HepG2 (cell line): ENCODE results near the gene MIDN. TPM values are rescaled to one million over a fixed set of nuclear protein-coding genes. Genes with fewer than 3 reads are reported as not detected.

Experiments used
- ARHGAP35 ChIP-seq: sonication (generic); formaldehyde crosslinking; IDR thresholded peaks from 2 replicates; pipeline ENCODE4 v1.9.0; 2022; ENCODE audit warnings: mild to moderate bottlenecking, inconsistent platforms, moderate library complexity, missing genetic modification reagents, borderline replicate concordance
- ATAD3A ChIP-seq: sonication (generic); formaldehyde crosslinking; IDR thresholded peaks from 2 replicates; pipeline ENCODE4 v1.4.0; 2020; ENCODE audit warnings: missing genetic modification reagents
- CENPX ChIP-seq: sonication (generic); formaldehyde crosslinking; IDR thresholded peaks from 2 replicates; pipeline ENCODE4 v1.9.0; 2021; ENCODE audit warnings: mild to moderate bottlenecking, missing genetic modification reagents, moderate library complexity
- EEA1 ChIP-seq: sonication (generic); formaldehyde crosslinking; IDR thresholded peaks from 2 replicates; pipeline ENCODE4 v1.5.1; 2020; ENCODE audit warnings: mild to moderate bottlenecking, missing genetic modification reagents, borderline replicate concordance
- FOXJ3 ChIP-seq: sonication (generic); formaldehyde crosslinking; IDR thresholded peaks from 2 replicates; pipeline ENCODE4 v1.4.0; 2020; ENCODE audit warnings: missing genetic modification reagents, mild to moderate bottlenecking, borderline replicate concordance
- HMGA1 ChIP-seq: sonication (generic); formaldehyde crosslinking; conservative IDR thresholded peaks from 2 replicates; pipeline ENCODE4 v1.4.0; 2020; ENCODE audit warnings: missing genetic modification reagents
- PPARG ChIP-seq: conservative IDR thresholded peaks from 2 replicates; pipeline ENCODE4 v1.6.1; 2016; ENCODE audit warnings: missing biosample characterization, missing genetic modification reagents
- RFXANK ChIP-seq: IDR thresholded peaks from 2 replicates; pipeline ENCODE4 v1.6.1; 2016
- SATB2 ChIP-seq: sonication (generic); formaldehyde crosslinking; IDR thresholded peaks from 2 replicates; pipeline ENCODE4 v1.5.0; 2020; ENCODE audit warnings: missing genetic modification reagents
- SP140L ChIP-seq: sonication (generic); formaldehyde crosslinking; IDR thresholded peaks from 2 replicates; pipeline ENCODE4 v1.4.0; 2020; ENCODE audit warnings: missing genetic modification reagents, borderline replicate concordance
- ZC3H4 ChIP-seq: sonication (generic); formaldehyde crosslinking; IDR thresholded peaks from 2 replicates; pipeline ENCODE4 v1.4.0; 2020; ENCODE audit warnings: missing genetic modification reagents, borderline replicate concordance
- ZNF136 ChIP-seq: sonication (generic); formaldehyde crosslinking; IDR thresholded peaks from 2 replicates; pipeline ENCODE4 v1.8.1; 2022; ENCODE audit warnings: low read depth, mild to moderate bottlenecking, moderate library complexity, missing genetic modification reagents
- ZNF282 ChIP-seq: fragments of 450-650 bp; IDR thresholded peaks from 2 replicates; pipeline ENCODE4 v1.6.1; 2018; ENCODE audit not compliant: partially characterized antibody
- ZNF75D ChIP-seq: sonication (generic); formaldehyde crosslinking; IDR thresholded peaks from 2 replicates; pipeline ENCODE4 v1.8.1; 2023; ENCODE audit warnings: missing genetic modification reagents, mild to moderate bottlenecking, borderline replicate concordance
- ZNF761 ChIP-seq: sonication (generic); formaldehyde crosslinking; conservative IDR thresholded peaks from 2 replicates; pipeline ENCODE4 v1.4.0; 2020; ENCODE audit warnings: mild to moderate bottlenecking, missing genetic modification reagents
- ZNF773 ChIP-seq: sonication (generic); formaldehyde crosslinking; IDR thresholded peaks from 2 replicates; pipeline ENCODE4 v1.4.0; 2020; ENCODE audit warnings: missing genetic modification reagents, borderline replicate concordance
- polyA plus RNA-seq, 8 experiments: library from polyadenylated mRNA; depleted of rRNA in 3 of 8; stranded (reverse) in 7 of 8; unstranded in 1 of 8; fragments of >200 nt; fragmentation: Illumina TruSeq in 4 of 8; extraction: Trizol in 4 of 8; gene quantifications; 2 replicates each; pipeline versions ENCODE4 v1.2.1 to v1.2.3, GENCODE V29; 2011 to 2016; ENCODE audit warnings: low read depth in 4 of 8, missing spikeins in 1 of 8, mixed read lengths in 1 of 8; ENCODE audit not compliant: insufficient read depth in 1 of 8
- total RNA-seq, 5 experiments: library from RNA; depleted of rRNA; stranded (reverse); fragments of >200 nt; fragmentation: Illumina TruSeq; extraction: Trizol; gene quantifications; 2 replicates each; pipeline ENCODE4 v1.2.3, GENCODE V29; 2016; ENCODE audit warnings: low read depth in 1 of 5
- TF ChIP-seq, protein P1 (sequence below), 2 experiments: sonication (generic) in 1 of 2; formaldehyde crosslinking in 1 of 2; IDR thresholded peaks; 2 replicates each; pipeline versions ENCODE4 v1.5.1 to v1.6.1; 2011 to 2020; ENCODE audit warnings: borderline replicate concordance in 1 of 2, low read depth in 1 of 2, low read length in 1 of 2, mild to moderate bottlenecking in 1 of 2, missing genetic modification reagents in 1 of 2, moderate library complexity in 1 of 2
- TF ChIP-seq, protein P2 (sequence below): sonication (generic); formaldehyde crosslinking; IDR thresholded peaks from 2 replicates; pipeline ENCODE4 v1.4.0; 2020; ENCODE audit warnings: missing genetic modification reagents; ENCODE audit errors: not compliant biosample characterization
- TF ChIP-seq, protein P3 (sequence below): IDR thresholded peaks from 2 replicates; pipeline ENCODE4 v1.6.1; 2016; ENCODE audit warnings: mild to moderate bottlenecking, missing biosample characterization, missing genetic modification reagents
- TF ChIP-seq, protein P4 (sequence below): sonication (generic); formaldehyde crosslinking; IDR thresholded peaks from 2 replicates; pipeline ENCODE4 v1.5.1; 2020; ENCODE audit warnings: mild to moderate bottlenecking, missing genetic modification reagents, moderate library complexity
- TF ChIP-seq, protein P5 (sequence below): sonication (generic); formaldehyde crosslinking; IDR thresholded peaks from 2 replicates; pipeline ENCODE4 v1.8.1; 2023; ENCODE audit warnings: missing genetic modification reagents, mild to moderate bottlenecking, borderline replicate concordance
- TF ChIP-seq, protein P6 (sequence below): sonication (generic); formaldehyde crosslinking; IDR thresholded peaks from 2 replicates; pipeline ENCODE4 v1.4.0; 2020; ENCODE audit warnings: missing genetic modification reagents, borderline replicate concordance

The MIDN gene
- total and polyA plus RNA-seq, 2 of the 13 experiments (the other 11 are each of a cell fraction or from before 2014, with no cell fraction given) = 8.4 to 18.0 TPM

DNA sequence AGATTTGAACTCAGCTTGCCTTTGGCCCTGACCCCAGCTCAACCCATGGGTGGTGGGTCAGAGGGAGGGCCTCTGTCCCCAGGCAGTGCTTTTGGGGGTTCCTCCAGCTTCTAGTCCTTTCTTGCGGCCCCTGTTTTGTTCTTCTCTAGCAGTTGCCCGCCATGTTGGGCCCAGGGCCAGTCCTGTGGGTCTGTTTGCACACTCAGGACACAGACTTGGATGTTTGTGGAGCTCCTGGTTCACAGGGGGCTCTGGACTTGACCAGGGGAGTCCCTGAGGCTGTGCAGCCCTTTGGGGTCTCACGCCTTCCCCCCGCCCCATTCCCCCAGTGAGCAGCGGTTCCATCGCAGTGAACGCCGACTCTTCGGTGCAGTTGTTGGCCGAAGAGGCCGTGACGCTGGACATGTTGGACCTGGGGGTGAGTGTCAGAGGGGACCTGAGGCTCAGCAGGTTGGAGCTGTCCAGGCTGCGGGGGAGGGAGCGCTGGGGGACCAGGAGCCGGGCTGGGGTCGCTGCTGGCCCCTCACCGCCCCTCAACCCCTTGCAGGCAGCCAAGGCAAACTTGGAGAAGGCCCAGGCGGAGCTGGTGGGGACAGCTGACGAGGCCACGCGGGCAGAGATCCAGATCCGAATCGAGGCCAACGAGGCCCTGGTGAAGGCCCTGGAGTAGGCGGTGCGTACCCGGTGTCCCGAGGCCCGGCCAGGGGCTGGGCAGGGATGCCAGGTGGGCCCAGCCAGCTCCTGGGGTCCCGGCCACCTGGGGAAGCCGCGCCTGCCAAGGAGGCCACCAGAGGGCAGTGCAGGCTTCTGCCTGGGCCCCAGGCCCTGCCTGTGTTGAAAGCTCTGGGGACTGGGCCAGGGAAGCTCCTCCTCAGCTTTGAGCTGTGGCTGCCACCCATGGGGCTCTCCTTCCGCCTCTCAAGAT lies 4.4 kb upstream of the MIDN start (continued):
- TF ChIP-seq ZC3H4 (no peak), ARHGAP35 (CRISPR knock-in tag) (0 out of 2 replicates have a peak, but pooled peaks have one; percentile 20), EEA1 (CRISPR knock-in tag) (no peak), SP140L (CRISPR knock-in tag) (no peak), ATAD3A (no peak), HMGA1 (CRISPR knock-in tag) (no peak), ZNF773 (CRISPR knock-in tag) (no peak), CENPX (CRISPR knock-in tag) (no peak), ZNF761 (CRISPR knock-in tag) (no peak; the same call in 1 of the 2 replicates), ZNF136 (CRISPR knock-in tag) (no peak), ZNF282 (no peak), FOXJ3 (no peak), RFXANK (no peak), SATB2 (0 out of 2 replicates have a peak, but pooled peaks have one; percentile 64), ZNF75D (CRISPR knock-in tag) (no peak), PPARG (CRISPR knock-in tag) (no peak)
- TF ChIP-seq, protein P1, sequence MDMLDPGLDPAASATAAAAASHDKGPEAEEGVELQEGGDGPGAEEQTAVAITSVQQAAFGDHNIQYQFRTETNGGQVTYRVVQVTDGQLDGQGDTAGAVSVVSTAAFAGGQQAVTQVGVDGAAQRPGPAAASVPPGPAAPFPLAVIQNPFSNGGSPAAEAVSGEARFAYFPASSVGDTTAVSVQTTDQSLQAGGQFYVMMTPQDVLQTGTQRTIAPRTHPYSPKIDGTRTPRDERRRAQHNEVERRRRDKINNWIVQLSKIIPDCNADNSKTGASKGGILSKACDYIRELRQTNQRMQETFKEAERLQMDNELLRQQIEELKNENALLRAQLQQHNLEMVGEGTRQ (IDR thresholded peaks at IDR 0.05; ENCODE audit: low read depth, low read length) = no peak
- TF ChIP-seq, protein P1 (CRISPR knock-in tag; IDR thresholded peaks at IDR 0.05; ENCODE audit: borderline replicate concordance) = no peak
- TF ChIP-seq, protein P2, sequence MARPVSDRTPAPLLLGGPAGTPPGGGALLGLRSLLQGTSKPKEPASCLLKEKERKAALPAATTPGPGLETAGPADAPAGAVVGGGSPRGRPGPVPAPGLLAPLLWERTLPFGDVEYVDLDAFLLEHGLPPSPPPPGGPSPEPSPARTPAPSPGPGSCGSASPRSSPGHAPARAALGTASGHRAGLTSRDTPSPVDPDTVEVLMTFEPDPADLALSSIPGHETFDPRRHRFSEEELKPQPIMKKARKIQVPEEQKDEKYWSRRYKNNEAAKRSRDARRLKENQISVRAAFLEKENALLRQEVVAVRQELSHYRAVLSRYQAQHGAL (CRISPR knock-in tag) = no peak
- TF ChIP-seq, protein P3, sequence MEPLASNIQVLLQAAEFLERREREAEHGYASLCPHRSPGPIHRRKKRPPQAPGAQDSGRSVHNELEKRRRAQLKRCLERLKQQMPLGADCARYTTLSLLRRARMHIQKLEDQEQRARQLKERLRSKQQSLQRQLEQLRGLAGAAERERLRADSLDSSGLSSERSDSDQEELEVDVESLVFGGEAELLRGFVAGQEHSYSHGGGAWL (CRISPR knock-in tag) = no peak; the same call in 1 of the 2 replicates
- TF ChIP-seq, protein P4, sequence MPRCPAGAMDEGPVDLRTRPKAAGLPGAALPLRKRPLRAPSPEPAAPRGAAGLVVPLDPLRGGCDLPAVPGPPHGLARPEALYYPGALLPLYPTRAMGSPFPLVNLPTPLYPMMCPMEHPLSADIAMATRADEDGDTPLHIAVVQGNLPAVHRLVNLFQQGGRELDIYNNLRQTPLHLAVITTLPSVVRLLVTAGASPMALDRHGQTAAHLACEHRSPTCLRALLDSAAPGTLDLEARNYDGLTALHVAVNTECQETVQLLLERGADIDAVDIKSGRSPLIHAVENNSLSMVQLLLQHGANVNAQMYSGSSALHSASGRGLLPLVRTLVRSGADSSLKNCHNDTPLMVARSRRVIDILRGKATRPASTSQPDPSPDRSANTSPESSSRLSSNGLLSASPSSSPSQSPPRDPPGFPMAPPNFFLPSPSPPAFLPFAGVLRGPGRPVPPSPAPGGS (CRISPR knock-in tag) = no peak
- TF ChIP-seq, protein P5, sequence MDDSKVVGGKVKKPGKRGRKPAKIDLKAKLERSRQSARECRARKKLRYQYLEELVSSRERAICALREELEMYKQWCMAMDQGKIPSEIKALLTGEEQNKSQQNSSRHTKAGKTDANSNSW (CRISPR knock-in tag) = no peak
- TF ChIP-seq, protein P6, sequence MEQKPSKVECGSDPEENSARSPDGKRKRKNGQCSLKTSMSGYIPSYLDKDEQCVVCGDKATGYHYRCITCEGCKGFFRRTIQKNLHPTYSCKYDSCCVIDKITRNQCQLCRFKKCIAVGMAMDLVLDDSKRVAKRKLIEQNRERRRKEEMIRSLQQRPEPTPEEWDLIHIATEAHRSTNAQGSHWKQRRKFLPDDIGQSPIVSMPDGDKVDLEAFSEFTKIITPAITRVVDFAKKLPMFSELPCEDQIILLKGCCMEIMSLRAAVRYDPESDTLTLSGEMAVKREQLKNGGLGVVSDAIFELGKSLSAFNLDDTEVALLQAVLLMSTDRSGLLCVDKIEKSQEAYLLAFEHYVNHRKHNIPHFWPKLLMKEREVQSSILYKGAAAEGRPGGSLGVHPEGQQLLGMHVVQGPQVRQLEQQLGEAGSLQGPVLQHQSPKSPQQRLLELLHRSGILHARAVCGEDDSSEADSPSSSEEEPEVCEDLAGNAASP = peak; percentile 18; the same call in 1 of the 2 replicates
